Bronchial epithelial cell (primary cell): ENCODE measurements around the gene MED9. TPM values are rescaled to one million over a fixed set of nuclear protein-coding genes. Genes with fewer than 3 reads are reported as not detected.

Experiments used
- DNase-seq: peaks from one replicate; pipeline ENCODE4 v3.0.0-alpha.2; 2010; ENCODE audit warnings: low read depth
- FAIRE-seq: peaks from 2 replicates; lab custom pipeline; 2011; peaks lifted over from hg19 to GRCh38; lab: Jason Lieb, UNC
- H3K27me3 ChIP-seq: 2 replicates; pipeline ENCODE4 v1.5.1; 2011; ENCODE audit warnings: low read length; ENCODE audit not compliant: control insufficient read depth, insufficient read depth
- H3K36me3 ChIP-seq: 2 replicates; pipeline ENCODE4 v1.5.1; 2011; ENCODE audit warnings: low read length; ENCODE audit not compliant: control insufficient read depth, insufficient read depth
- H3K4me3 ChIP-seq: 2 replicates; pipeline ENCODE4 v1.5.1; 2011; ENCODE audit warnings: mild to moderate bottlenecking, low read depth, low read length, control low read depth
- total RNA-seq: library from RNA; depleted of rRNA; stranded (reverse); fragments of >200 nt; gene quantifications from 2 replicates; pipeline ENCODE4 v1.2.1, GENCODE V29; 2014
- TF ChIP-seq, protein P1 (sequence below): IDR thresholded peaks from 2 replicates; pipeline ENCODE4 v1.5.1; 2011; ENCODE audit warnings: mild to moderate bottlenecking, moderate library complexity, low read length, control low read depth, inconsistent platforms; ENCODE audit not compliant: insufficient read depth, severe bottlenecking

Gene MED9
- total RNA-seq, 1 donor from 2014 or later = 8.4 TPM

DNA sequence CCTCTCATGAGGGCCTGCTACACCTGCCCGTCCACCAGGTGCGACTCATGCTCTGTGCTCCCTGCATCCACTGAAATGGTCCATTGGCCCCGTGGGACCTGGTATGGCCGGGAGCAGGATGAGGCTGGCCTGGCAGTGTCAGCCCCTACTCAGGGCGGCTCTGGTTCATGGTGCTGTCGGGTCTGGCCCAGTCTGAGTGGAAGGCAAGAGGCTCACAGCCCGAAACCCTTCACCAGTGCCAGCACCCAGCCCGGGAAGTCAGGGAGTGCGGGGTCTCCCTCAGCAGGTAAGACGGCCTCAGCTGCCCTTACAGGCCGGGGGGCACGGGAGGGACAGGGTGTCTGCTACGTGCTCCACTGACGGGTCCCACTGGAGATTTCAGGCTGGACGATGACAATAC, 59.9 kb downstream of the MED9 start:
- Histone ChIP-seq H3K36me3 (no peaks in the 10 kb centered on the region), H3K27me3 (no peaks in the 10 kb centered on the region), H3K4me3 (no peak overlapping the region)
- FAIRE-seq (no peak), DNase-seq (no peak)
- TF ChIP-seq, protein P1, sequence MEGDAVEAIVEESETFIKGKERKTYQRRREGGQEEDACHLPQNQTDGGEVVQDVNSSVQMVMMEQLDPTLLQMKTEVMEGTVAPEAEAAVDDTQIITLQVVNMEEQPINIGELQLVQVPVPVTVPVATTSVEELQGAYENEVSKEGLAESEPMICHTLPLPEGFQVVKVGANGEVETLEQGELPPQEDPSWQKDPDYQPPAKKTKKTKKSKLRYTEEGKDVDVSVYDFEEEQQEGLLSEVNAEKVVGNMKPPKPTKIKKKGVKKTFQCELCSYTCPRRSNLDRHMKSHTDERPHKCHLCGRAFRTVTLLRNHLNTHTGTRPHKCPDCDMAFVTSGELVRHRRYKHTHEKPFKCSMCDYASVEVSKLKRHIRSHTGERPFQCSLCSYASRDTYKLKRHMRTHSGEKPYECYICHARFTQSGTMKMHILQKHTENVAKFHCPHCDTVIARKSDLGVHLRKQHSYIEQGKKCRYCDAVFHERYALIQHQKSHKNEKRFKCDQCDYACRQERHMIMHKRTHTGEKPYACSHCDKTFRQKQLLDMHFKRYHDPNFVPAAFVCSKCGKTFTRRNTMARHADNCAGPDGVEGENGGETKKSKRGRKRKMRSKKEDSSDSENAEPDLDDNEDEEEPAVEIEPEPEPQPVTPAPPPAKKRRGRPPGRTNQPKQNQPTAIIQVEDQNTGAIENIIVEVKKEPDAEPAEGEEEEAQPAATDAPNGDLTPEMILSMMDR = no peak

DNA sequence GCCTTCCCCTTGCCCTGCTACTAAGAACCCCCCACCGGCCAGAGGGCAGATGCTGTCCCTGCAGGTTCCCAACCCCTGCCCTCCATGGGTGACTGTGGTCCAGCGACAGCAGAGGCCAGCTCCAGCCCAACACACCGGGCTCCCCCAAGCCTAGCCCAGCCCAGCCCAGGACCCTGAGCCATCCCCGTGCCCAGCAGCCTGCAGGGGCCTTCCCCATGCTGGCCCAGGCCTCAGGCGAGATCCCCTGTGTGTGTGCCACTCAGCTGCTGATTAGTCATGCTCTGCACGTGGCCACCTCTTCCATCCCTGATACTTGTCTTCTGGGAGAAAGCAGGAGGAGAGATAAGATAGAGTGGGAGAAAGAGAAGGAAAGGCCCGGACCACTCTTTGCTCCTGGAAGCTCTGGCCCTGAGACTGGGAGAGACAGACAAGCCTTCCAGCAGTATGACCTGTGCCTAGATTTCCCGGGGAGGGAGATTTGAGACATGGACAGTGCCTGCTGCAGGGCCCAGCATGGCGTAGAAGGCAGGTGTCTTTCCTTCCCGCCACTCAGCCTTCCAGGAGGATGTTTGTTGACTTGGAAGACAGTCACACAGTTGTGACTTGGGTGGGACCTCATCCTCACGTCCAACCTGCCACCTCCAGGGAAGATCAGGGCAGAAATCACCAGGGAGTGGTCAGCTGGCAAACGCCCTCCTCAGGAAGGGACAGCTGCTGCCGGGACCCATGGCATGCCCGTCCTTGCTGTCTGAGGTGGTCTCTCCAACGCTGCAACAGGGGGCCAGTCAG, 60.7 kb downstream of the MED9 start:
- H3K27me3 ChIP-seq = no peaks in the 10 kb centered on the region
- H3K4me3 ChIP-seq = no peak overlapping the region
- no peaks in the 10 kb centered on the region for H3K36me3 ChIP-seq
- FAIRE-seq (no peak), DNase-seq (no peak)
- TF ChIP-seq, protein P1 = no peak

- peak; percentile 28 for DNase-seq
- FAIRE-seq = no peak
- Histone ChIP-seq H3K27me3 (no peaks in the 10 kb centered on the region), H3K36me3 (no peaks in the 10 kb centered on the region), H3K4me3 (no peak overlapping the region)
- TF ChIP-seq, protein P1 = no peak
Measured at GRCh38 chr17:17538417-17539391, 61.9 kb downstream of the MED9 start.

DNA sequence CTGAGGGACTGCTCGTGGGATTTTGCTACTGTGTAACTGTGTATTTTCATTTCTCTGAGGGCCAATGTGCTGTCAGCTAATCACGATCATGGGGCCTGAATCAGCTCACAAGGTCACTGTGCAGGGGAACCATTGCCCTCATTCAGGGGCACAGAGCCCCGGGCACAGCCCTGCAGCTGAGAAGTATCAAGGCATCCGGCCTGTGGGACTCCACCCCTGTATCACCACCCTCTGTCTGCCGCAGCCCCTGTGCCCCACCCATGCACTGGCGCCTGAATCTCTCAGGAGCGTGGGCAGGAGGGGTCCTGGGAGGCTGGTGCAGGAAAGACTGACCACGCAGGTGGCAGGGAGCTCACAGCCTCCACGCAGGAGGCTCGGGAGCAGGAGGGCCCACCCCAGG, 62.8 kb downstream of the MED9 start:
- FAIRE-seq (no peak), DNase-seq (no peak)
- Histone ChIP-seq H3K27me3 (no peaks in the 10 kb centered on the region), H3K4me3 (no peak overlapping the region), H3K36me3 (no peaks in the 10 kb centered on the region)
- TF ChIP-seq, protein P1 = no peak

- Histone ChIP-seq H3K36me3 (no peaks in the 10 kb centered on the region), H3K27me3 (no peaks in the 10 kb centered on the region), H3K4me3 (no peak overlapping the region)
- TF ChIP-seq, protein P1 = no peak
- no peak for DNase-seq
- FAIRE-seq = no peak
Measured at GRCh38 chr17:17540278-17540906, 63.6 kb downstream of the MED9 start.
